ENCODE measurements around the gene SDF4. TPM values are rescaled to one million over a fixed set of nuclear protein-coding genes. Genes with fewer than 3 reads are reported as not detected.

The SDF4 gene
- total and polyA plus RNA-seq, 2 of the 13 experiments (the other 11 are each of a cell fraction or from before 2014, with no cell fraction given): 80.8 to 107 TPM

DNA sequence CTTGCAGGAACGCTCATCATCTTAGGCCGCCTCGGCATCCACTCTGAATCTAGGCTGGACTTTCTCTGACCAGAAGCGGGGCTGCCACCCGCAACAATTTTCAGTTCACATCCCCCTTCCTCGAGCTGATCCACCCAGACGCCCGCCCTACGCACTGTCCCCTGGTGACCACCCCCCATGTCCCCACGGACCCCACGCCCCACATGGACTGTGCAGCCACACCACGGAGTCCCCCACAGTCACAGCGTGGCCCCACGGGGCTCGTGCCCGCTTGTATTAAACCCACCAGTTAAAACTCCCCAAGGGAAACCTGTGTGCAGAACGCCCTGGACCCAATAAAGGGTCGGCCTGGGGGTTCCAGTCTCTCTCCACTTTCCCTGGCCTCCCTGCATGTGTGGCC is 27.7 kb upstream of the SDF4 start:
- 94% methylated on average over 18 of the region's 18 CpGs for WGBS (ENCODE audit: low lambda C conversion rate)
- Histone ChIP-seq H3K27ac (ENCODE audit: extremely low read length, insufficient read depth, low read length) (no peak overlapping the region), H3K4me1 (ENCODE audit: insufficient read depth, low read length) (no peaks in the 10 kb centered on the region), H2AFZ (ENCODE audit: low read length) (no peak overlapping the region), H3K36me3 (replicated peaks in 1 of 2; ENCODE audit: control insufficient read depth in 1 of 2, insufficient read depth in 2 of 2, low read length in 2 of 2) (peaks cover 20 to 58% of the 10 kb centered on the region in 2 experiments; a peak in 4 of 5 replicates), H3K9ac (ENCODE audit: insufficient read depth, low read depth, low read length) (no peak overlapping the region), H3K4me2 (ENCODE audit: low read depth, low read length) (no peak overlapping the region), H3K4me3 (replicated peaks in 1 of 3; ENCODE audit: insufficient read depth in 1 of 3, low read depth in 2 of 3, low read length in 3 of 3) (no peak overlapping the region), H3K27me3 (ENCODE audit: control insufficient read depth in 1 of 2, insufficient read depth in 2 of 2, low read length in 2 of 2) (no peaks in the 10 kb centered on the region), H3K9me3 (ENCODE audit: low read length) (no peaks in the 10 kb centered on the region), H4K20me1 (ENCODE audit: insufficient read depth, low read length) (no peaks in the 10 kb centered on the region), H3K79me2 (ENCODE audit: insufficient read depth, low read length) (no peaks in the 10 kb centered on the region)
- DNase-seq (ENCODE audit: low spot score) (no peak), ATAC-seq (no peak), FAIRE-seq (no peak)
- no peak for TF ChIP-seq ZNF260 (CRISPR knock-in tag; IDR thresholded peaks at IDR 0.05; ENCODE audit: borderline replicate concordance, low read depth)
- TF ChIP-seq KAT2B (IDR thresholded peaks at IDR 0.05; ENCODE audit: borderline replicate concordance, low read depth, low read length): no peak
- TF ChIP-seq ZNF879 (CRISPR knock-in tag; IDR thresholded peaks at IDR 0.05): no peak
- TF ChIP-seq ARHGAP35 (CRISPR knock-in tag; IDR thresholded peaks at IDR 0.05; ENCODE audit: borderline replicate concordance): no peak
- no peak for TF ChIP-seq ZNF207 (IDR thresholded peaks at IDR 0.05; ENCODE audit: borderline replicate concordance)
- TF ChIP-seq ZNF235 (CRISPR knock-in tag; IDR thresholded peaks at IDR 0.05; ENCODE audit: borderline replicate concordance): no peak
- TF ChIP-seq HMG20A (CRISPR knock-in tag; IDR thresholded peaks at IDR 0.05; ENCODE audit: borderline replicate concordance): no peak
- no peak for TF ChIP-seq PHF5A (CRISPR knock-in tag; IDR thresholded peaks at IDR 0.05; ENCODE audit: low read depth, unreplicated experiment)
- no peak for TF ChIP-seq MAFF (IDR thresholded peaks at IDR 0.05; ENCODE audit: low read depth, low read length)
- no peak for TF ChIP-seq ZNF180 (CRISPR knock-in tag; IDR thresholded peaks at IDR 0.05; ENCODE audit: borderline replicate concordance, low read depth)
- TF ChIP-seq ZNF251 (CRISPR knock-in tag; IDR thresholded peaks at IDR 0.05): no peak
- TF ChIP-seq, protein P1, sequence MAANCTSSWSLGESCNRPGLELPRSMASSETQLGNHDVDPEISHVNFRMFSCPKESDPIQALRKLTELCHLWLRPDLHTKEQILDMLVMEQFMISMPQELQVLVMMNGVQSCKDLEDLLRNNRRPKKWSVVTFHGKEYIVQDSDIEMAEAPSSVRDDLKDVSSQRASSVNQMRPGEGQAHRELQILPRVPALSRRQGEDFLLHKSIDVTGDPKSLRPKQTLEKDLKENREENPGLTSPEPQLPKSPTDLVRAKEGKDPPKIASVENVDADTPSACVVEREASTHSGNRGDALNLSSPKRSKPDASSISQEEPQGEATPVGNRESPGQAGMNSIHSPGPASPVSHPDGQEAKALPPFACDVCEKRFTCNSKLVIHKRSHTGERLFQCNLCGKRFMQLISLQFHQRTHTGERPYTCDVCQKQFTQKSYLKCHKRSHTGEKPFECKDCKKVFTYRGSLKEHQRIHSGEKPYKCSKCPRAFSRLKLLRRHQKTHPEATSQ (CRISPR knock-in tag; IDR thresholded peaks at IDR 0.05; ENCODE audit: borderline replicate concordance): no peak
- no peak for TF ChIP-seq ZNF44 (CRISPR knock-in tag; IDR thresholded peaks at IDR 0.05)
- TF ChIP-seq ZNF724P (CRISPR knock-in tag; IDR thresholded peaks at IDR 0.05; ENCODE audit: borderline replicate concordance): no peak
- TF ChIP-seq AKAP8 (CRISPR knock-in tag; IDR thresholded peaks at IDR 0.05): no peak
- ChIA-PET CTCF (ENCODE audit: low intra/inter-chr PET ratio, low total read pairs) (no interaction called here), POLR2A (no interaction called here)
- in situ Hi-C loops (cut with HindIII; ENCODE audit: extremely low pct_ligation_motif_present, low pct_unique_long_range_greater_than_20kb) (no loop called here), intact Hi-C loops (cut with micrococcal nuclease; ENCODE audit: unreplicated experiment) (no loop called here)
- BruUV-seq (replicated peaks): no TSS peak
